Peyer's patch (tissue), 4 donors: ENCODE results near the gene VRK1.

Experiments
- CTCF ChIP-seq, 6 experiments: fragments of 450-650 bp in 4 of 6; fragments of 200-600 bp in 2 of 6; sonication (generic) in 1 of 6; IDR thresholded peaks; one replicate each; pipeline ENCODE4 v1.5.1; 2017 to 2019; ENCODE audit warnings: antibody characterized with exemption in 6 of 6, mild to moderate bottlenecking in 3 of 6, moderate library complexity in 1 of 6
- POLR2A ChIP-seq, 2 donors: fragments of 450-650 bp; IDR thresholded peaks; one replicate each; pipeline ENCODE4 v1.5.1; 2017; ENCODE audit warnings: antibody characterized with exemption in 2 of 2, mild to moderate bottlenecking in 2 of 2, moderate library complexity in 2 of 2

- no peak for TF ChIP-seq CTCF (IDR thresholded peaks at IDR 0.05)
- no peak for TF ChIP-seq POLR2A (IDR thresholded peaks at IDR 0.05)
These were observed 20.4 kb upstream of the VRK1 start for GRCh38 chr14:96776791-96777190.
